ENCODE results near the gene RBBP8.
A peak's percentile ranks its signal among the peaks of the same experiment; 100 is the strongest.

Gene RBBP8

GRCh38 chr18:23020555-23021294 lies 87.6 kb downstream of the RBBP8 start:
- H3K4me3 ChIP-seq (ENCODE audit: low read depth, low read length), result no peak overlapping the region; the same call in 1 of the 2 replicates
- DNase-seq (ENCODE audit: low read depth), result peak; percentile 4
- TF ChIP-seq, protein P1, sequence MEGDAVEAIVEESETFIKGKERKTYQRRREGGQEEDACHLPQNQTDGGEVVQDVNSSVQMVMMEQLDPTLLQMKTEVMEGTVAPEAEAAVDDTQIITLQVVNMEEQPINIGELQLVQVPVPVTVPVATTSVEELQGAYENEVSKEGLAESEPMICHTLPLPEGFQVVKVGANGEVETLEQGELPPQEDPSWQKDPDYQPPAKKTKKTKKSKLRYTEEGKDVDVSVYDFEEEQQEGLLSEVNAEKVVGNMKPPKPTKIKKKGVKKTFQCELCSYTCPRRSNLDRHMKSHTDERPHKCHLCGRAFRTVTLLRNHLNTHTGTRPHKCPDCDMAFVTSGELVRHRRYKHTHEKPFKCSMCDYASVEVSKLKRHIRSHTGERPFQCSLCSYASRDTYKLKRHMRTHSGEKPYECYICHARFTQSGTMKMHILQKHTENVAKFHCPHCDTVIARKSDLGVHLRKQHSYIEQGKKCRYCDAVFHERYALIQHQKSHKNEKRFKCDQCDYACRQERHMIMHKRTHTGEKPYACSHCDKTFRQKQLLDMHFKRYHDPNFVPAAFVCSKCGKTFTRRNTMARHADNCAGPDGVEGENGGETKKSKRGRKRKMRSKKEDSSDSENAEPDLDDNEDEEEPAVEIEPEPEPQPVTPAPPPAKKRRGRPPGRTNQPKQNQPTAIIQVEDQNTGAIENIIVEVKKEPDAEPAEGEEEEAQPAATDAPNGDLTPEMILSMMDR (IDR thresholded peaks at IDR 0.05; ENCODE audit: insufficient read depth, low read depth, low read length, missing control alignments), result no peak

- TF ChIP-seq, protein P1 (IDR thresholded peaks at IDR 0.05; ENCODE audit: insufficient read depth, low read depth, low read length, missing control alignments), result no peak
- H3K4me3 ChIP-seq (ENCODE audit: low read depth, low read length), result no peak overlapping the region
- no peak for DNase-seq (ENCODE audit: low read depth)
Measured at GRCh38 chr18:23021623-23022022, 88.5 kb downstream of the RBBP8 start.

- TF ChIP-seq, protein P1 (IDR thresholded peaks at IDR 0.05; ENCODE audit: insufficient read depth, low read depth, low read length, missing control alignments), result no peak
- no peak overlapping the region for H3K4me3 ChIP-seq (ENCODE audit: low read depth, low read length)
- DNase-seq (ENCODE audit: low read depth), result no peak
Measured at GRCh38 chr18:23032030-23032582, 99.0 kb downstream of the RBBP8 start.

- no peak for DNase-seq (ENCODE audit: low read depth)
- H3K4me3 ChIP-seq (ENCODE audit: low read depth, low read length), result no peak overlapping the region
- TF ChIP-seq, protein P1 (IDR thresholded peaks at IDR 0.05; ENCODE audit: insufficient read depth, low read depth, low read length, missing control alignments), result no peak
Measured at GRCh38 chr18:23033056-23033455, 99.9 kb downstream of the RBBP8 start.

DNA sequence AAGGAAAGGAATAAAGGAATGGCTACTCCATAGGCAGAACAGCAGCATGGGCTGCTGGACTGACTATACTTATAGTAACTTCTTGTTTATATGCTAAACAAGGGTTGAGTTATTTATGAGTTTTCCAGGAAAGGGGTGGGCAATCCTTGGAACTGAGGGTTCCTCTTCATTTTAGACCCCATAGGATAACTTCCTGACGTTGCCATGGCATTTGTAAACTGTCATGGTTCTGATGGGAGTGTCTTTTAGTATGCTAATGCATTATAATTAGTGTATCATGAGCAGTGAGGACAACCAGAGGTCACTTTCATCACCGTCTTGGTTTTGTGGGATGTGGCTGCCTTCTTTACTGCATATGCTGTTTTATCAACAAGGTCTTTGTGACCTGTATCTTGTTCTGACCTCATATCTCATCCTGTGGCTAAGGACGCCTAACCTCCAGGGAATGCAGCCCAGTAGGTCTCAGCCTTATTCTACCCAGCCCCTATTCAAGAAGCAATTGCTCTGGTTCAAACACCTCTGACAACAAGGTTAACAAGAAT lies 103.6 kb downstream of the RBBP8 start:
- no peak for DNase-seq (ENCODE audit: low read depth)
- H3K4me3 ChIP-seq (ENCODE audit: low read depth, low read length), result no peak overlapping the region
- TF ChIP-seq, protein P1 (IDR thresholded peaks at IDR 0.05; ENCODE audit: insufficient read depth, low read depth, low read length, missing control alignments), result no peak

DNA sequence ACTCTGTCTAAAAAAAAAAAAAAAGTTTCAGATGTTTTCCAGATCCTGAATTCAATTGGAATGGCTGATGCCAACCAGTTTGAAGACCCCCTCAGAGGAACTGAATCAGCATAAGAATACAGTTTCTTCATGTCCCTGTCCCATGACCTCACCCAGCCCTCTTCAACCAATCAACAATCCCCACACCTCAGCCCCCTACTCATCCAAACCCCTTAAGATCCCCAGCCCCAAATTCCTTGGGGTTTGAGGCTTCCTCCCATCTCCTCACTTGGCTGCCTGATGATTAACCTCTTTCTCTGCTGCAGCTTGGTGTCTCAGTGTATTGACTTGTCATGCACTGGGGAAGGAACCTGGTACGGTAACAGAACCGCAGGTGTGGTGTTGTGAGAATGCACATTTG lies 104.5 kb downstream of the RBBP8 start:
- H3K4me3 ChIP-seq (ENCODE audit: low read depth, low read length), result no peak overlapping the region
- DNase-seq (ENCODE audit: low read depth), result no peak
- TF ChIP-seq, protein P1 (IDR thresholded peaks at IDR 0.05; ENCODE audit: insufficient read depth, low read depth, low read length, missing control alignments), result no peak

Data from GM12865 (cell line).